GM12874 (cell line): ENCODE data around the gene TSSK3.

Experiments used
- TF ChIP-seq, protein P1 (sequence below): IDR thresholded peaks from 2 replicates; pipeline ENCODE4 v1.5.1; 2011; ENCODE audit warnings: low read depth, mild to moderate bottlenecking, control low read depth, low read length, moderate library complexity; ENCODE audit not compliant: insufficient read depth

Gene TSSK3

DNA sequence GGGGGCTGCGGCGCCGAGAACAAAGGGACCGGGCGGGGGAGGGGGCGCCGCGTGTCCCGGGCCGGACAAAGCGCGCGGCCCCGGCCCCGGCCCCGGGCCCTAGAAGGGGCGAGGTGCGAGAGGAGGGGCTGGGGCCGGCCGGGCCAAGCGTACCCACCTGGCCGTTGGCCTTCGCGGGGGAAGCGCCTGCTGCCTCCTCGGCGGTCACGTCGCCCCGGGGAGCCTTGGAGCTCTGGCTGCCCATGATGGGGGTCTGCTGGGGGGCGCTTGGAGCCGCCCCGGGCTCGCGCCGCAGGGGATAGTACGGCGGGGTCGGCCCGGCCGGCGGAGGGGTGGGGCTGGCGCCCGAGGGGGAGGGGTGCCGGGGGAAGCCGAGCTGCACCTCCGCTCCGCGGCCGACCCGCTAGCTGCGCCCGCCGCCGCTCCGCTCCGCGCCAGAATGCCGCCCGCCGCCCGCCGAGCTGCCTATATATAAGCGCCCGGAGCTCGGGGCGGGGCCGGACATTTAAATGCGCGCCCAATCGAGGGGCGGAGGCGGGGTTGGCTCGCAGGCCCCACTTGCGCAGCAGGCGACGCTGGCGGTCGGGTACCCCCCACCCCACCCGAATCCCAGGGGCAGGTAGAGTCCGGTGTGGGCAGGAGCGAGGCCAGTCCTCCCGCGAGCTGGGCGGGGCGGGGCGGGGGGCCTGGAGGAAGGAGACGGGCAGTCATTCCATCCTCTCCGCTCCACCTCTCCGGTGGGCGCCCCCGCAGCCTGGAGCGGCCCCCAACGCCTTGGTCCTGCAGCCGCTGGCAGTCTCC lies 26.3 kb upstream of the TSSK3 start, which contains the start of gene MARCKSL1:
Gene MARCKSL1 (minus strand): TSS at position 444 of the 801 bp plus-strand sequence. CDS start 200 bp downstream, at position 244.
- TF ChIP-seq, protein P1, sequence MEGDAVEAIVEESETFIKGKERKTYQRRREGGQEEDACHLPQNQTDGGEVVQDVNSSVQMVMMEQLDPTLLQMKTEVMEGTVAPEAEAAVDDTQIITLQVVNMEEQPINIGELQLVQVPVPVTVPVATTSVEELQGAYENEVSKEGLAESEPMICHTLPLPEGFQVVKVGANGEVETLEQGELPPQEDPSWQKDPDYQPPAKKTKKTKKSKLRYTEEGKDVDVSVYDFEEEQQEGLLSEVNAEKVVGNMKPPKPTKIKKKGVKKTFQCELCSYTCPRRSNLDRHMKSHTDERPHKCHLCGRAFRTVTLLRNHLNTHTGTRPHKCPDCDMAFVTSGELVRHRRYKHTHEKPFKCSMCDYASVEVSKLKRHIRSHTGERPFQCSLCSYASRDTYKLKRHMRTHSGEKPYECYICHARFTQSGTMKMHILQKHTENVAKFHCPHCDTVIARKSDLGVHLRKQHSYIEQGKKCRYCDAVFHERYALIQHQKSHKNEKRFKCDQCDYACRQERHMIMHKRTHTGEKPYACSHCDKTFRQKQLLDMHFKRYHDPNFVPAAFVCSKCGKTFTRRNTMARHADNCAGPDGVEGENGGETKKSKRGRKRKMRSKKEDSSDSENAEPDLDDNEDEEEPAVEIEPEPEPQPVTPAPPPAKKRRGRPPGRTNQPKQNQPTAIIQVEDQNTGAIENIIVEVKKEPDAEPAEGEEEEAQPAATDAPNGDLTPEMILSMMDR = no peak

DNA sequence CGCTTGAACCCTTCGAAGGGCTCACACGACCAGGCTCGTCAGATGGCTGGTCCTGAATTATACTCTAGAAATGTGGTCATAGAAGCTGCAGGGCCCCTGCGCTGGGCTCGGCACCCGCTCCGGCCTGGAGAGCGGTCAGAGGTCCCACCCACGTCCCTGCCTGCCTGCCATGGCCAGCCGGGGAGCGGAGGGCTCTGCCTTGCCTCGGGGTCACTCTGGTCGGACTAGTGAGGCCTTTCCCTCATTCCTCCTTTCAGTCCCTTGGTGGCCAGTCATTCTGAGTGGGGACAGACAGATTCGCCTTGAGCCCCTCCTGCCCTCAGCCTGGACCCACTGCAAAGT lies 25.8 kb upstream of the TSSK3 start:
- TF ChIP-seq, protein P1 = no peak

DNA sequence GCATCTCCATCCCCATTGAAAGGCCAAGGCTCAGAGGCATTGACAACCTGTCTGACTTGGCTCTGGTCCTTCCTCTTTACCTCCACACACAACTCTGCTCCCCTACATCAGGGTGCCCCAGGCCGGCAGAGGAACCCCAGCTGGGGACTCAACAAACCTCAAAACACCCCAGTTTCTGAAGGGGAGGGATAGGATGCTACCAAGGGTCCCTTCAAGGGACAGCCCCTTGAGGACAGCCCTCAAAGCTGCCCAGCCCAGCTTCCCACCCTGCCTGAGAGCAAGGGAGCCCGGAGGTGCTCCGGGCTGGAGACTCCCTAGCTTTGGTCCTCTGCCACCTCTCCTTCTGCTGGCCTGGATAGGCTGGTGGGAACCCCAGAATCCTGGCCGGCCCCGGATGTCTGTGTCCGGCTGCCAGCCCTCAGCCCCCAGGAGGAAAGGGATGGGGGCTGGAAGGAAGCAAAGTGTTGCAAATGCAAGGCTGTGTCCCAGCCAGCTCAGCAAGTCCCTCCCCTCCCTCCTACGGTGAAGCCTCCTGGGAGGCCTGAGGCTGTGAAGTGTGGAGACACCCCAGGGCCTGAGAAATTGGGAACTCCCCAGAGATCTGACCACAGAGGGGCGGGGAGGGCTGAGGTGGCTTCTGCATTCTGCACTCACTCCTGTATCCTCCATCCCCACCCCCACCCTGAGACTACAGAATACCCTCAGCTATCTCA lies 25.2 kb upstream of the TSSK3 start:
- TF ChIP-seq, protein P1 = no peak

DNA sequence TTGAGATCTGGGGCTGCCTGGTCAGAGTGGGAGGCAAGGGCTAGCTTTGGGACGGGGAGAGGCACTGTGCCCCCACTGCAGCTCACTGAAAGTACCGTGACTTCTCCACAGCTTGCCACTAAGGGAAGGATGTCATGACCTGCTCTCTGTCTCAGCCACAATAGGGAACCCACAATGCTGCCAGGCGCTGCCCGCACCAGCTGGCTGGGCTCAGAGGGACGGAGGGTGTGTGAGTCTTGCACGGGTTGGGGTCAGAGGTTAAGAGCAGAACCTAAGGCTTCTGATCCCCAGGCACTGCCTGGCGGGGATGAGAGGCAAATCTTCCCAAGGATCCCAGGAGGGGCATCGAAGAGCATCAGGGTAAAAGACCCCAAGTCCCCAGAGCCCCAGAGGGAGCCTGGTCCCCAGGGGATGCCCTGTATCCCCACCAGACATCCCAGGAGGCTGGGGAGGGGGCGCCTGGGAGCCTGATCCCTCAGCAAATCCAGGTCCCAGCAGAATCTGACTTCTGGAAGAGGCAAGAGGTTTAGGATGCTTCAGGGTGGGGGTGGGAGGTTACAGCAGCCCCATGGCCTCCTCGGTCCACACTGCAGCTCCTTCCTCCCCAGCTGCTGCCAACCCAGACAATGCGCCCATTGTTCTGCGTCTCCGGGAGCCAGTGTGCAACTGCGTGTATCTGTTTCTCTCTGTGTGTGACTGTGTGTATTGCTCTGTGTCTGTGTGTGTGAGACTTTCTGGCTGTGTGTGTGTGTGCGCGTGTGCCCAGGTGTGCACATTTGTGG lies 24.3 kb upstream of the TSSK3 start:
- TF ChIP-seq, protein P1 = no peak

DNA sequence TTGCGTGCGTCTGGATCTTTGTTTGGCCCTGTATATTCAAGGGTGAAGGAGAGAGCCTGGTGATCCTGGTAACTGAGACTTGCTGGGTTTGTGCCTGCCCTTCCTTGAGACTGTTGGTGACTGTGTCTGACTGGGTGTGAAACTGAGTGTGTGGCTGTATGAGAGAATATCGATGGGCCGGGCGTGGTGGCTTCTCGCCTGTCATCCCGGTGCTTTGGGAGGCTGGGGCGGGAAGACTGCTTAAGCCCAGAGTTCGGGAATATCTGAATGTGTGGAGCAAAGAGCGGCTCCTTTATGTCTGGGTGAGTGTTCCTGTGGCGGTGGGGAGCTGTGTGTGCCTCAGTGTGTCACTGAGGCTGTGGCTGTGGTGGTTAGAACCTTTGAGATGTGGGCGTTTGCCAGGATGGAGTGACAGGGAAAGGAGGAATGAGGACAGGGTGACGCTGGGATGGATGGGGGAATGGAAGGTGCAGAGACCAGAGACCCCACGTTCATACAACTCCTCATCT lies 23.6 kb upstream of the TSSK3 start:
- TF ChIP-seq, protein P1 = no peak

DNA sequence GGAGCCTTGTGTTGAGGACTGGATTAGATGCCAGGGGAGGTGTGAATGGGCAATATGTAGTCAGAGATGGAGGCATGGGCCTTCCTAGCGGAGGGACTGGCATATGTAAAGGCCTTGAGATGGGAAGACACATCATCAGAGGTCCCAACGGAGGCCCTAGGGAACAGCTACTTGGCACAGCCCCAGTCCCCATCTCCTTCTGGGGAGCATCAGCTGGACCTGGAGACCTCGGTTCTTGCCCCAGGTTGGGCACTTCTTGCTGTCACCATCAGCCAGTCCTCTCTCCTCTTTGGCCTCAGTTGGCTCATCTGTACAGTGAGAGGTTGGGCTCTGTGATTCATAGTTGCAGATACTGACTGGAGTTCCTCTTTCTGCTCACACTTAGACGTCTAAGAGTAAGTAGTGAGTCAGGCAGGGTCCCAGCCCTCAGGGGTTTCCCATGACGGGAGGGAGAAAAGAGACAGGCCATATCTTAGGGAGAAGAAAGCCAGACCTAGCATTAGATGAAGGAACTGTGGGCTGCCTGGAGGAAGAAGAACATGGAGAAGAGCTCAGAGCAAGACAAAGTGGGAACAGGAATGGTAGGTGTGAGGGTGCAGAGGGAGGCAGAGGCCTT lies 22.9 kb upstream of the TSSK3 start:
- TF ChIP-seq, protein P1 = no peak
